WTC11 (cell line): ENCODE measurements around the gene GADL1. TPM values are rescaled to one million over a fixed set of nuclear protein-coding genes. Genes with fewer than 3 reads are reported as not detected.

Experiments used
- ATAC-seq: fragments of 200-7000 bp; cut with Tn5 transposase; 2 replicates; pipeline ENCODE4 v1.10.0; 2021; ENCODE audit warnings: mild to moderate bottlenecking, moderate library complexity
- CTCF ChIA-PET: fragments of 300-600 bp; sonication (Branson Sonifier 250); formaldehyde crosslinking; loops from one replicate; lab custom pipeline; 2021; ENCODE audit warnings: antibody characterized with exemption; lab: Charles Lee
- POLR2A ChIA-PET: fragments of 350-600 bp; sonication (Branson Sonifier 250); formaldehyde crosslinking; loops from one replicate; lab custom pipeline; 2021; ENCODE audit warnings: antibody characterized with exemption; lab: Charles Lee
- DNase-seq: peaks from one replicate; pipeline ENCODE4 v3.0.0; 2021; ENCODE audit warnings: low spot score
- H3K27ac Mint-ChIP-seq: 2 replicates; pipeline ENCODE4 v1.8.0; 2021; ENCODE audit warnings: mixed read lengths
- H3K27me3 Mint-ChIP-seq: 2 replicates; pipeline ENCODE4 v1.8.0; 2021; ENCODE audit warnings: low read depth, mild to moderate bottlenecking, moderate library complexity, mixed read lengths
- H3K36me3 Mint-ChIP-seq: 2 replicates; pipeline ENCODE4 v1.8.0; 2021; ENCODE audit warnings: mixed read lengths
- H3K4me1 Mint-ChIP-seq: 2 replicates; pipeline ENCODE4 v1.8.0; 2022; ENCODE audit warnings: mixed read lengths
- H3K4me3 Mint-ChIP-seq: 2 replicates; pipeline ENCODE4 v1.8.0; 2021; ENCODE audit warnings: mild to moderate bottlenecking, moderate library complexity, mixed read lengths
- H3K9me3 Mint-ChIP-seq: 2 replicates; pipeline ENCODE4 v1.8.0; 2021; ENCODE audit warnings: mixed read lengths
- CBFB ChIP-seq: sonication (generic); formaldehyde crosslinking; IDR thresholded peaks from 2 replicates; pipeline ENCODE4 v1.8.1; 2022; ENCODE audit warnings: mild to moderate bottlenecking, low read depth, missing genetic modification reagents
- ESRRA ChIP-seq: sonication (generic); formaldehyde crosslinking; IDR thresholded peaks from 2 replicates; pipeline ENCODE4 v1.8.1; 2022; ENCODE audit warnings: mild to moderate bottlenecking, missing genetic modification reagents, borderline replicate concordance
- IRF2 ChIP-seq: sonication (generic); formaldehyde crosslinking; IDR thresholded peaks from 2 replicates; pipeline ENCODE4 v1.8.0; 2022; ENCODE audit warnings: low read depth, missing genetic modification reagents, borderline replicate concordance
- MXD4 ChIP-seq: fragments of 250-450 bp; sonication (Bioruptor Pico); IDR thresholded peaks from 2 replicates; pipeline ENCODE4 v1.8.0; 2021; ENCODE audit warnings: mild to moderate bottlenecking, moderate library complexity, borderline replicate concordance
- NFATC4 ChIP-seq: fragments of 250-450 bp; sonication (Bioruptor Pico); IDR thresholded peaks from 2 replicates; pipeline ENCODE4 v1.9.0; 2021; ENCODE audit warnings: mild to moderate bottlenecking
- NR1H2 ChIP-seq: sonication (generic); formaldehyde crosslinking; IDR thresholded peaks from 2 replicates; pipeline ENCODE4 v1.9.0; 2021; ENCODE audit warnings: mild to moderate bottlenecking, moderate library complexity, missing genetic modification reagents
- ZNF121 ChIP-seq: sonication (generic); formaldehyde crosslinking; IDR thresholded peaks from 2 replicates; pipeline ENCODE4 v1.8.0; 2023; ENCODE audit warnings: missing genetic modification reagents
- ZNF416 ChIP-seq: fragments of 250-450 bp; sonication (Bioruptor Pico); IDR thresholded peaks from 2 replicates; pipeline ENCODE4 v1.9.0; 2021; ENCODE audit warnings: mild to moderate bottlenecking, inconsistent platforms
- total RNA-seq: library from RNA; stranded (reverse); gene quantifications from 3 replicates; pipeline ENCODE4 v1.2.3, GENCODE V29; 2021
- TF ChIP-seq, protein P1 (sequence below): sonication (generic); formaldehyde crosslinking; IDR thresholded peaks from 2 replicates; pipeline ENCODE4 v1.8.1; 2022; ENCODE audit warnings: low read depth, mild to moderate bottlenecking, moderate library complexity, missing genetic modification reagents, borderline replicate concordance
- TF ChIP-seq, protein P2 (sequence below): sonication (generic); formaldehyde crosslinking; IDR thresholded peaks from 2 replicates; pipeline ENCODE4 v1.8.1; 2023; ENCODE audit warnings: mild to moderate bottlenecking, missing genetic modification reagents
- TF ChIP-seq, protein P3 (sequence below): sonication (generic); formaldehyde crosslinking; IDR thresholded peaks from 2 replicates; pipeline ENCODE4 v1.8.0; 2022; ENCODE audit warnings: mild to moderate bottlenecking, missing genetic modification reagents
- TF ChIP-seq, protein P4 (sequence below): fragments of 250-450 bp; sonication (Bioruptor Pico); IDR thresholded peaks from 2 replicates; pipeline ENCODE4 v1.8.0; 2021; ENCODE audit warnings: mild to moderate bottlenecking
- TF ChIP-seq, protein P5 (sequence below): sonication (generic); formaldehyde crosslinking; IDR thresholded peaks from 2 replicates; pipeline ENCODE4 v1.8.0; 2022; ENCODE audit warnings: mild to moderate bottlenecking, missing genetic modification reagents
- TF ChIP-seq, protein P6 (sequence below): fragments of 200-600 bp; IDR thresholded peaks from 2 replicates; pipeline ENCODE4 v1.8.0; 2022; ENCODE audit warnings: antibody characterized with exemption
- TF ChIP-seq, protein P7 (sequence below): sonication (generic); formaldehyde crosslinking; IDR thresholded peaks from 2 replicates; pipeline ENCODE4 v1.8.1; 2022; ENCODE audit warnings: missing genetic modification reagents, borderline replicate concordance

The GADL1 gene
- total RNA-seq, 1 experiment from 2014 or later: 0.15 TPM

DNA sequence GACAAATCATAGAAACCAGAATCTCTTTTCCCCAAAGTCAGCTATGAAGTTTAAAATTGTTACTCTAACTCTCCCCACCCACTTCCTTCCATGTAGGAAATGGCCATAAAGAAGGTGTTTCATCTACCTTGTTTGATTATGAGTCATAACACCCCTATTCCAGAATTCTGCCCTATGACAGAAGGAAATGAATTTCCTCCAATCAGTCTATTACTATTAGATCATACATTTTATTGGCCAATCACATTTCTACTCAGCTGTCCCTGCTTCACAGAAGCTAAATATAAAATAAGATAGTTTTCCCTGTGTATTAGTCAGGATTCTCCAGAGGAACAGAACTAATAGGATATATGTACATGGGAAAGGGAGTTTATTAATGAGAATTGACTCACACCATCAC is 186.0 kb downstream of the GADL1 start (continued):
- TF ChIP-seq, protein P1, sequence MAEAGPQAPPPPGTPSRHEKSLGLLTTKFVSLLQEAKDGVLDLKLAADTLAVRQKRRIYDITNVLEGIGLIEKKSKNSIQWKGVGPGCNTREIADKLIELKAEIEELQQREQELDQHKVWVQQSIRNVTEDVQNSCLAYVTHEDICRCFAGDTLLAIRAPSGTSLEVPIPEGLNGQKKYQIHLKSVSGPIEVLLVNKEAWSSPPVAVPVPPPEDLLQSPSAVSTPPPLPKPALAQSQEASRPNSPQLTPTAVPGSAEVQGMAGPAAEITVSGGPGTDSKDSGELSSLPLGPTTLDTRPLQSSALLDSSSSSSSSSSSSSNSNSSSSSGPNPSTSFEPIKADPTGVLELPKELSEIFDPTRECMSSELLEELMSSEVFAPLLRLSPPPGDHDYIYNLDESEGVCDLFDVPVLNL (CRISPR knock-in tag): no peak

DNA sequence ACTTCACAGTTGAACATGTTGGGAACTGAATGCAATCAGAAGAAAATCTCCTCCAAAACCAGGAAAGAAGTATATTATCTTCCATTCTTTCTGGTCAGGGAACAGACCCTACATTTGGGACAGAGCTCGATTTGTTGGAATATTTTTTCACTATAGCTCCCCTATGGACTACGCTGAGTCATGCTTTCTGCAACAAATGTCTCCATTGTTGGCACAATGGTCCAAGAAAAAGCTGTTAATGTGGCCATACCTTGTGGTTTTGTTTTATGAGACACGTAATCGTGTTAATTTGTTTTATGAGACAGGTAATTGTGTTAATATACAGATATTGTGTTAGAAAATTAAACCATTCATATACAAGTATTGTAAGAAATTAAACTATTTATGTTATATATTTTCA is 186.6 kb downstream of the GADL1 start:
- TF ChIP-seq IRF2 (CRISPR knock-in tag): no peak
- TF ChIP-seq, protein P2, sequence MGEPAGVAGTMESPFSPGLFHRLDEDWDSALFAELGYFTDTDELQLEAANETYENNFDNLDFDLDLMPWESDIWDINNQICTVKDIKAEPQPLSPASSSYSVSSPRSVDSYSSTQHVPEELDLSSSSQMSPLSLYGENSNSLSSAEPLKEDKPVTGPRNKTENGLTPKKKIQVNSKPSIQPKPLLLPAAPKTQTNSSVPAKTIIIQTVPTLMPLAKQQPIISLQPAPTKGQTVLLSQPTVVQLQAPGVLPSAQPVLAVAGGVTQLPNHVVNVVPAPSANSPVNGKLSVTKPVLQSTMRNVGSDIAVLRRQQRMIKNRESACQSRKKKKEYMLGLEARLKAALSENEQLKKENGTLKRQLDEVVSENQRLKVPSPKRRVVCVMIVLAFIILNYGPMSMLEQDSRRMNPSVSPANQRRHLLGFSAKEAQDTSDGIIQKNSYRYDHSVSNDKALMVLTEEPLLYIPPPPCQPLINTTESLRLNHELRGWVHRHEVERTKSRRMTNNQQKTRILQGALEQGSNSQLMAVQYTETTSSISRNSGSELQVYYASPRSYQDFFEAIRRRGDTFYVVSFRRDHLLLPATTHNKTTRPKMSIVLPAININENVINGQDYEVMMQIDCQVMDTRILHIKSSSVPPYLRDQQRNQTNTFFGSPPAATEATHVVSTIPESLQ: no peak
- TF ChIP-seq, protein P3, sequence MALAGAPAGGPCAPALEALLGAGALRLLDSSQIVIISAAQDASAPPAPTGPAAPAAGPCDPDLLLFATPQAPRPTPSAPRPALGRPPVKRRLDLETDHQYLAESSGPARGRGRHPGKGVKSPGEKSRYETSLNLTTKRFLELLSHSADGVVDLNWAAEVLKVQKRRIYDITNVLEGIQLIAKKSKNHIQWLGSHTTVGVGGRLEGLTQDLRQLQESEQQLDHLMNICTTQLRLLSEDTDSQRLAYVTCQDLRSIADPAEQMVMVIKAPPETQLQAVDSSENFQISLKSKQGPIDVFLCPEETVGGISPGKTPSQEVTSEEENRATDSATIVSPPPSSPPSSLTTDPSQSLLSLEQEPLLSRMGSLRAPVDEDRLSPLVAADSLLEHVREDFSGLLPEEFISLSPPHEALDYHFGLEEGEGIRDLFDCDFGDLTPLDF (CRISPR knock-in tag): no peak
- no peak for TF ChIP-seq CBFB (CRISPR knock-in tag)
- TF ChIP-seq NR1H2 (CRISPR knock-in tag): no peak
- TF ChIP-seq ESRRA: no peak
- TF ChIP-seq NFATC4: no peak
- TF ChIP-seq ZNF121 (CRISPR knock-in tag): no peak
- TF ChIP-seq, protein P4, sequence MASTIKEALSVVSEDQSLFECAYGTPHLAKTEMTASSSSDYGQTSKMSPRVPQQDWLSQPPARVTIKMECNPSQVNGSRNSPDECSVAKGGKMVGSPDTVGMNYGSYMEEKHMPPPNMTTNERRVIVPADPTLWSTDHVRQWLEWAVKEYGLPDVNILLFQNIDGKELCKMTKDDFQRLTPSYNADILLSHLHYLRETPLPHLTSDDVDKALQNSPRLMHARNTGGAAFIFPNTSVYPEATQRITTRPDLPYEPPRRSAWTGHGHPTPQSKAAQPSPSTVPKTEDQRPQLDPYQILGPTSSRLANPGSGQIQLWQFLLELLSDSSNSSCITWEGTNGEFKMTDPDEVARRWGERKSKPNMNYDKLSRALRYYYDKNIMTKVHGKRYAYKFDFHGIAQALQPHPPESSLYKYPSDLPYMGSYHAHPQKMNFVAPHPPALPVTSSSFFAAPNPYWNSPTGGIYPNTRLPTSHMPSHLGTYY (CRISPR knock-in tag): no peak
- TF ChIP-seq ZNF416: no peak
- TF ChIP-seq, protein P5, sequence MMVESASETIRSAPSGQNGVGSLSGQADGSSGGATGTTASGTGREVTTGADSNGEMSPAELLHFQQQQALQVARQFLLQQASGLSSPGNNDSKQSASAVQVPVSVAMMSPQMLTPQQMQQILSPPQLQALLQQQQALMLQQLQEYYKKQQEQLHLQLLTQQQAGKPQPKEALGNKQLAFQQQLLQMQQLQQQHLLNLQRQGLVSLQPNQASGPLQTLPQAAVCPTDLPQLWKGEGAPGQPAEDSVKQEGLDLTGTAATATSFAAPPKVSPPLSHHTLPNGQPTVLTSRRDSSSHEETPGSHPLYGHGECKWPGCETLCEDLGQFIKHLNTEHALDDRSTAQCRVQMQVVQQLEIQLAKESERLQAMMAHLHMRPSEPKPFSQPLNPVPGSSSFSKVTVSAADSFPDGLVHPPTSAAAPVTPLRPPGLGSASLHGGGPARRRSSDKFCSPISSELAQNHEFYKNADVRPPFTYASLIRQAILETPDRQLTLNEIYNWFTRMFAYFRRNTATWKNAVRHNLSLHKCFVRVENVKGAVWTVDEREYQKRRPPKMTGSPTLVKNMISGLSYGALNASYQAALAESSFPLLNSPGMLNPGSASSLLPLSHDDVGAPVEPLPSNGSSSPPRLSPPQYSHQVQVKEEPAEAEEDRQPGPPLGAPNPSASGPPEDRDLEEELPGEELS: no peak
- no peak for TF ChIP-seq MXD4 (CRISPR knock-in tag)
- TF ChIP-seq, protein P6, sequence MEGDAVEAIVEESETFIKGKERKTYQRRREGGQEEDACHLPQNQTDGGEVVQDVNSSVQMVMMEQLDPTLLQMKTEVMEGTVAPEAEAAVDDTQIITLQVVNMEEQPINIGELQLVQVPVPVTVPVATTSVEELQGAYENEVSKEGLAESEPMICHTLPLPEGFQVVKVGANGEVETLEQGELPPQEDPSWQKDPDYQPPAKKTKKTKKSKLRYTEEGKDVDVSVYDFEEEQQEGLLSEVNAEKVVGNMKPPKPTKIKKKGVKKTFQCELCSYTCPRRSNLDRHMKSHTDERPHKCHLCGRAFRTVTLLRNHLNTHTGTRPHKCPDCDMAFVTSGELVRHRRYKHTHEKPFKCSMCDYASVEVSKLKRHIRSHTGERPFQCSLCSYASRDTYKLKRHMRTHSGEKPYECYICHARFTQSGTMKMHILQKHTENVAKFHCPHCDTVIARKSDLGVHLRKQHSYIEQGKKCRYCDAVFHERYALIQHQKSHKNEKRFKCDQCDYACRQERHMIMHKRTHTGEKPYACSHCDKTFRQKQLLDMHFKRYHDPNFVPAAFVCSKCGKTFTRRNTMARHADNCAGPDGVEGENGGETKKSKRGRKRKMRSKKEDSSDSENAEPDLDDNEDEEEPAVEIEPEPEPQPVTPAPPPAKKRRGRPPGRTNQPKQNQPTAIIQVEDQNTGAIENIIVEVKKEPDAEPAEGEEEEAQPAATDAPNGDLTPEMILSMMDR: no peak
- TF ChIP-seq, protein P7, sequence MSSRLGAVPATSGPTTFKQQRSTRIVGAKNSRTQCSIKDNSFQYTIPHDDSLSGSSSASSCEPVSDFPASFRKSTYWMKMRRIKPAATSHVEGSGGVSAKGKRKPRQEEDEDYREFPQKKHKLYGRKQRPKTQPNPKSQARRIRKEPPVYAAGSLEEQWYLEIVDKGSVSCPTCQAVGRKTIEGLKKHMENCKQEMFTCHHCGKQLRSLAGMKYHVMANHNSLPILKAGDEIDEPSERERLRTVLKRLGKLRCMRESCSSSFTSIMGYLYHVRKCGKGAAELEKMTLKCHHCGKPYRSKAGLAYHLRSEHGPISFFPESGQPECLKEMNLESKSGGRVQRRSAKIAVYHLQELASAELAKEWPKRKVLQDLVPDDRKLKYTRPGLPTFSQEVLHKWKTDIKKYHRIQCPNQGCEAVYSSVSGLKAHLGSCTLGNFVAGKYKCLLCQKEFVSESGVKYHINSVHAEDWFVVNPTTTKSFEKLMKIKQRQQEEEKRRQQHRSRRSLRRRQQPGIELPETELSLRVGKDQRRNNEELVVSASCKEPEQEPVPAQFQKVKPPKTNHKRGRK (CRISPR knock-in tag): no peak
- Mint-ChIP-seq H3K27ac (no peak overlapping the region), H3K4me3 (no peak overlapping the region), H3K4me1 (peaks cover 20% of the 10 kb centered on the region), H3K9me3 (peaks cover 40% of the 10 kb centered on the region), H3K27me3 (peaks cover 5% of the 10 kb centered on the region; the same call in 1 of the 2 replicates), H3K36me3 (peaks cover 36% of the 10 kb centered on the region)
- ChIA-PET POLR2A (no interaction called here), CTCF (no interaction called here)
- ATAC-seq: no peak
- no peak for DNase-seq
